ENCODE data around the gene TFCP2. TPM values are rescaled to one million over a fixed set of nuclear protein-coding genes. Genes with fewer than 3 reads are reported as not detected.

TFCP2 gene
- total and polyA plus RNA-seq, 7 donors: 7.8 to 24.6 (median 16.4) TPM

GRCh38 chr12:51198568-51199365 lies 25.8 kb upstream of the TFCP2 start:
- Histone ChIP-seq H3K27me3 (ENCODE audit: insufficient read depth in 3 of 3, low read length in 2 of 3) (no peaks in the 10 kb centered on the region), H3K27ac (no peak overlapping the region), H3K4me3 (no peak overlapping the region), H3K9me3 (no peaks in the 10 kb centered on the region), H3K4me1 (no peaks in the 10 kb centered on the region), H3K36me3 (ENCODE audit: insufficient read depth in 1 of 2, low read depth in 1 of 2) (peaks cover 0 to 59% of the 10 kb centered on the region in 2 donors)
- ATAC-seq: no peak
- no peak for DNase-seq
- 86 to 89% (median 86%) methylated on average over 16 of the region's 16 CpGs for WGBS, 3 donors
- TF ChIP-seq, protein P1, sequence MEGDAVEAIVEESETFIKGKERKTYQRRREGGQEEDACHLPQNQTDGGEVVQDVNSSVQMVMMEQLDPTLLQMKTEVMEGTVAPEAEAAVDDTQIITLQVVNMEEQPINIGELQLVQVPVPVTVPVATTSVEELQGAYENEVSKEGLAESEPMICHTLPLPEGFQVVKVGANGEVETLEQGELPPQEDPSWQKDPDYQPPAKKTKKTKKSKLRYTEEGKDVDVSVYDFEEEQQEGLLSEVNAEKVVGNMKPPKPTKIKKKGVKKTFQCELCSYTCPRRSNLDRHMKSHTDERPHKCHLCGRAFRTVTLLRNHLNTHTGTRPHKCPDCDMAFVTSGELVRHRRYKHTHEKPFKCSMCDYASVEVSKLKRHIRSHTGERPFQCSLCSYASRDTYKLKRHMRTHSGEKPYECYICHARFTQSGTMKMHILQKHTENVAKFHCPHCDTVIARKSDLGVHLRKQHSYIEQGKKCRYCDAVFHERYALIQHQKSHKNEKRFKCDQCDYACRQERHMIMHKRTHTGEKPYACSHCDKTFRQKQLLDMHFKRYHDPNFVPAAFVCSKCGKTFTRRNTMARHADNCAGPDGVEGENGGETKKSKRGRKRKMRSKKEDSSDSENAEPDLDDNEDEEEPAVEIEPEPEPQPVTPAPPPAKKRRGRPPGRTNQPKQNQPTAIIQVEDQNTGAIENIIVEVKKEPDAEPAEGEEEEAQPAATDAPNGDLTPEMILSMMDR (IDR thresholded peaks at IDR 0.05): no peak
- intact Hi-C loops (cut with DNase I): no loop called here

GRCh38 chr12:51197736-51198567 lies 25.0 kb upstream of the TFCP2 start:
- intact Hi-C loops (cut with DNase I): no loop called here
- H3K9me3 ChIP-seq: no peaks in the 10 kb centered on the region
- TF ChIP-seq, protein P1 (IDR thresholded peaks at IDR 0.05): no peak
- H3K36me3 ChIP-seq (ENCODE audit: insufficient read depth in 1 of 2, low read depth in 1 of 2): peaks cover 0 to 60% of the 10 kb centered on the region in 2 donors
- no peak overlapping the region for H3K27ac ChIP-seq
- 90 to 92% (median 92%) methylated on average over 36 to 38 of the region's 38 CpGs for WGBS, 3 donors
- no peak for ATAC-seq
- H3K27me3 ChIP-seq (ENCODE audit: insufficient read depth in 3 of 3, low read length in 2 of 3): no peaks in the 10 kb centered on the region
- no peak for DNase-seq
- H3K4me3 ChIP-seq: no peak overlapping the region
- no peaks in the 10 kb centered on the region for H3K4me1 ChIP-seq

DNA sequence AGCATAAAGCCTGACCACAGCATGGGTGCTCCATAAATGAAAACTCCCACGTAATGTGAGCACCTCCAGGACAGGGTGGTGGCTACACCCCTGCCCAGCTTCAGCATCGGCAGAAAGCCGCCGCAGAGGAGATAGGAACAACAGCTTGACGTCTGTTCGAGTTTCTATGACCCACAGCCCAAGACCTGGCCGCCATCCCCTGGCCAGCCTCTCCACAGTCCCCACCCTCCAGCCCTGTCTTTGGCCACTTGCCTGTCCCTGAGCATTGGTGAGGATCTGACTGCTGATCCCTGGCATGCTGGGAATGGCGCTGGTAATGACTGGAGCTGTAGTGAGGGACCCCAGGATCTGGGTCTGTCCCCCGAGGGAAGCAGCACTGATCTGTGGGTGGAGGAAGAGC lies 23.6 kb upstream of the TFCP2 start:
- WGBS, 3 donors: 81 to 90% (median 83%) methylated on average over 9 of the region's 9 CpGs
- ATAC-seq: no peak
- Histone ChIP-seq H3K27ac (no peak overlapping the region), H3K4me3 (no peak overlapping the region), H3K4me1 (no peaks in the 10 kb centered on the region), H3K9me3 (no peaks in the 10 kb centered on the region), H3K27me3 (ENCODE audit: insufficient read depth in 3 of 3, low read length in 2 of 3) (no peaks in the 10 kb centered on the region), H3K36me3 (ENCODE audit: insufficient read depth in 1 of 2, low read depth in 1 of 2) (peaks cover 0 to 57% of the 10 kb centered on the region in 2 donors)
- DNase-seq: no peak
- TF ChIP-seq, protein P1 (IDR thresholded peaks at IDR 0.05): no peak
- intact Hi-C loops (cut with DNase I): no loop called here

DNA sequence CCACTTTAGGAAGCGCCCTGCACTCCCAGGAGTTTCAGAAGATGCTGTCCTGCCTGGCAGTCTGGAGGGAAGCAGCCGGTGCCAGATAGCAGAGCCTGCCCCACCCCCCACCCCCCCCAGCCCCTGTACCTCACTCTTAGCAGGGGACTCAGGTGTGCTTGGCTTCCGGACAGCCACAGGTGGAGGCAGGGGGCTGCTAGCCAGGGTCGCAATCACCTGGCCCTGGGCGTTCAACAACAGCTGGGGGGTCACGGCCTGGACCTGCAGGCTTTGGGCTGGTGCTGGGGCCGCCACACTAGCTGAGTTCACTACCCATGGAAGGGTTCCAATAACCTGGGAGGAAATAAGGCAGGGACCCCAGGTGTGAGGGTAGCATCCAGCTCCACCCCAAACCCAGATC lies 22.9 kb upstream of the TFCP2 start:
- ATAC-seq: no peak
- no peaks in the 10 kb centered on the region for H3K4me1 ChIP-seq
- no peak for DNase-seq
- intact Hi-C loops (cut with DNase I): no loop called here
- H3K36me3 ChIP-seq (ENCODE audit: insufficient read depth in 1 of 2, low read depth in 1 of 2): peaks cover 0 to 63% of the 10 kb centered on the region in 2 donors
- TF ChIP-seq, protein P1 (IDR thresholded peaks at IDR 0.05): no peak
- no peak overlapping the region for H3K4me3 ChIP-seq
- no peaks in the 10 kb centered on the region for H3K27me3 ChIP-seq (ENCODE audit: insufficient read depth in 3 of 3, low read length in 2 of 3)
- 97 to 98% (median 98%) methylated on average over 7 of the region's 7 CpGs for WGBS, 3 donors
- H3K27ac ChIP-seq: no peak overlapping the region
- no peaks in the 10 kb centered on the region for H3K9me3 ChIP-seq

Measured in psoas muscle (tissue), 8 donors.